GM23338 (cell line): ENCODE measurements around the gene FMN2. TPM values are rescaled to one million over a fixed set of nuclear protein-coding genes. Genes with fewer than 3 reads are reported as not detected.

ENCODE experiments used
- ATAC-seq: fragments of 200-7000 bp; cut with Tn5 transposase; 3 replicates; pipeline ENCODE4 v1.9.1; 2020
- DNase-seq: peaks from one replicate; pipeline ENCODE4 v3.0.0-alpha.2; 2015; ENCODE audit warnings: low spot score
- H2AFZ ChIP-seq: fragments of 200-600 bp; sonication (generic); 2 replicates; pipeline ENCODE4 v1.8.0; 2016; ENCODE audit warnings: antibody characterized with exemption, mild to moderate bottlenecking, moderate library complexity
- H3F3A ChIP-seq: fragments of 200-600 bp; sonication (generic); replicated peaks from 2 replicates; pipeline ENCODE4 v1.8.0; 2017; ENCODE audit warnings: antibody characterized with exemption, mixed run types, low read depth
- H3K27ac ChIP-seq: fragments of 200-600 bp; sonication (generic); 2 replicates; pipeline ENCODE4 v1.6.1; 2016; ENCODE audit warnings: low read depth
- H3K27me3 ChIP-seq: fragments of 200-600 bp; sonication (generic); 2 replicates; pipeline ENCODE4 v1.8.0; 2016; ENCODE audit warnings: mild to moderate bottlenecking, mixed run types, moderate library complexity; ENCODE audit not compliant: insufficient read depth
- H3K36me3 ChIP-seq: fragments of 200-600 bp; sonication (generic); 2 replicates; pipeline ENCODE4 v1.8.0; 2016; ENCODE audit warnings: mild to moderate bottlenecking; ENCODE audit not compliant: insufficient read depth
- H3K4me1 ChIP-seq: fragments of 200-600 bp; sonication (generic); 2 replicates; pipeline ENCODE4 v1.8.0; 2016; ENCODE audit warnings: mild to moderate bottlenecking, moderate library complexity; ENCODE audit not compliant: insufficient read depth
- H3K4me2 ChIP-seq: fragments of 200-600 bp; sonication (generic); 2 replicates; pipeline ENCODE4 v1.7.1; 2017; ENCODE audit warnings: mixed run types
- H3K4me3 ChIP-seq: fragments of 200-600 bp; sonication (generic); 2 replicates; pipeline ENCODE4 v1.6.1; 2016; ENCODE audit warnings: mixed run types
- H3K79me2 ChIP-seq: fragments of 200-600 bp; sonication (generic); replicated peaks from 2 replicates; pipeline ENCODE4 v1.8.0; 2017; ENCODE audit warnings: mild to moderate bottlenecking; ENCODE audit not compliant: insufficient read depth
- H3K9me2 ChIP-seq: fragments of 200-600 bp; sonication (generic); 2 replicates; pipeline ENCODE4 v1.8.0; 2017; ENCODE audit not compliant: insufficient read depth
- H4K20me1 ChIP-seq: fragments of 200-600 bp; sonication (generic); replicated peaks from 2 replicates; pipeline ENCODE4 v1.8.0; 2017; ENCODE audit warnings: mild to moderate bottlenecking; ENCODE audit not compliant: insufficient read depth
- H3K27ac Mint-ChIP-seq: 2 replicates; pipeline ENCODE4 v1.8.0; 2020; ENCODE audit warnings: inconsistent platforms, mild to moderate bottlenecking, moderate library complexity, mixed read lengths
- H3K27me3 Mint-ChIP-seq: 3 replicates; pipeline ENCODE4 v1.8.0; 2022; ENCODE audit warnings: low read depth, mild to moderate bottlenecking, moderate library complexity, mixed read lengths, inconsistent platforms; ENCODE audit not compliant: insufficient read depth, poor library complexity
- H3K36me3 Mint-ChIP-seq: 3 replicates; pipeline ENCODE4 v1.8.0; 2021; ENCODE audit warnings: low read depth, mild to moderate bottlenecking, inconsistent platforms, moderate library complexity, mixed read lengths
- H3K4me1 Mint-ChIP-seq: 3 replicates; pipeline ENCODE4 v1.8.0; 2020; ENCODE audit warnings: mild to moderate bottlenecking, inconsistent platforms, mixed read lengths
- H3K4me3 Mint-ChIP-seq: 3 replicates; pipeline ENCODE4 v1.8.0; 2021; ENCODE audit warnings: moderate library complexity, mild to moderate bottlenecking, inconsistent platforms, mixed read lengths
- H3K9me3 Mint-ChIP-seq: 3 replicates; pipeline ENCODE4 v1.8.0; 2020; ENCODE audit warnings: moderate library complexity, mild to moderate bottlenecking, inconsistent platforms, mixed read lengths
- CREB1 ChIP-seq: fragments of 250-450 bp; sonication (Bioruptor Pico); IDR thresholded peaks from 2 replicates; pipeline ENCODE4 v1.5.0; 2020; ENCODE audit warnings: low read depth, mild to moderate bottlenecking, moderate library complexity
- EZH2 ChIP-seq: fragments of 200-600 bp; sonication (generic); IDR thresholded peaks from one replicate; pipeline ENCODE4 v1.8.0; 2017; ENCODE audit warnings: antibody characterized with exemption, mild to moderate bottlenecking, low read depth; ENCODE audit not compliant: unreplicated experiment
- EZH2phosphoT487 ChIP-seq: fragments of 200-600 bp; sonication (generic); IDR thresholded peaks from one replicate; pipeline ENCODE4 v1.8.1; 2018; ENCODE audit warnings: antibody characterized with exemption; ENCODE audit not compliant: unreplicated experiment
- JUNB ChIP-seq: IDR thresholded peaks from one replicate; pipeline ENCODE4 v1.6.1; 2016; ENCODE audit warnings: antibody characterized with exemption; ENCODE audit not compliant: unreplicated experiment
- NANOG ChIP-seq: IDR thresholded peaks from 2 replicates; pipeline ENCODE4 v1.6.1; 2016; ENCODE audit warnings: antibody characterized with exemption, borderline replicate concordance
- POLR2AphosphoS5 ChIP-seq: IDR thresholded peaks from 2 replicates; pipeline ENCODE4 v1.6.1; 2016; ENCODE audit warnings: antibody characterized with exemption, low read depth
- STAT1 ChIP-seq: IDR thresholded peaks from one replicate; pipeline ENCODE4 v1.6.1; 2016; ENCODE audit warnings: antibody characterized with exemption; ENCODE audit not compliant: unreplicated experiment
- ZNF114 ChIP-seq: fragments of 250-450 bp; sonication (Bioruptor Pico); IDR thresholded peaks from 2 replicates; pipeline ENCODE4 v1.5.0; 2020; ENCODE audit warnings: mild to moderate bottlenecking, moderate library complexity
- ZNF331 ChIP-seq: fragments of 250-450 bp; sonication (Bioruptor Pico); IDR thresholded peaks from 2 replicates; pipeline ENCODE4 v1.5.0; 2020; ENCODE audit warnings: low read depth, mild to moderate bottlenecking, moderate library complexity
- polyA plus RNA-seq: library from polyadenylated mRNA; unstranded; fragments of >200 nt; fragmentation: Nextera tagmentation; extraction: Ambion mirVana; gene quantifications from 2 replicates; pipeline ENCODE4 v1.2.1, GENCODE V29; 2016
- total RNA-seq: library from RNA; depleted of rRNA; stranded (reverse); fragments of >200 nt; shearing (Covaris generic); gene quantifications from 2 replicates; pipeline ENCODE4 v1.2.3, GENCODE V29; 2014
- TF ChIP-seq, protein P1 (sequence below): fragments of 250-450 bp; sonication (Bioruptor Pico); IDR thresholded peaks from 2 replicates; pipeline ENCODE4 v1.5.0; 2020; ENCODE audit warnings: mild to moderate bottlenecking, moderate library complexity
- TF ChIP-seq, protein P2 (sequence below): IDR thresholded peaks from 2 replicates; pipeline ENCODE4 v1.6.1; 2016; ENCODE audit warnings: antibody characterized with exemption
- TF ChIP-seq, protein P3 (sequence below): IDR thresholded peaks from one replicate; pipeline ENCODE4 v1.6.1; 2018; ENCODE audit warnings: antibody characterized with exemption; ENCODE audit not compliant: unreplicated experiment
- TF ChIP-seq, protein P4 (sequence below), 2 experiments: fragments of 200-600 bp in 1 of 2; sonication (generic) in 1 of 2; conservative IDR thresholded peaks; 2 replicates each; pipeline versions ENCODE4 v1.5.1 to v1.6.1; 2016 to 2017; ENCODE audit warnings: antibody characterized with exemption in 2 of 2, low read depth in 2 of 2, mild to moderate bottlenecking in 2 of 2, moderate library complexity in 1 of 2

FMN2 gene
- total and polyA plus RNA-seq, 2 experiments from 2014 or later, result 1.5 to 2.5 TPM

DNA sequence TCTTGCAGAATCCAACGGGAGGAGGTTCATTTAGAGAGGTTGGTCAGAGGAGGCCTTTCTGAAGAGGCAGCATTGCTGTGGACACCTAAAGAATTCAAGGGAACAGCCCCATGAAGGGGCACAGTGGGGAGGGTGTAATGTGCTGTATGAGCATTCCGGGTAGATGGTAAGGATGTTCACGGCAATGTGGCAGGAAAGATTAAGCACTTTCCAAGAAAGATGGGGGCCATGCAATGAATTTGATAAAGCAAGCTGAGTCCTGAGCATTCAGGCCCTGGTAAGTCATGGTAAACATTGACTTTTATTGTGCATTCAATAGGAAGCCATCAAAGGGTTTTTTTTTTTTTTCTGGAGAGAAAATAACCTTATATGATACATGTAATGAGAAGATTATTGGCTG is 353.7 kb downstream of the FMN2 start:
- no peaks in the 10 kb centered on the region for H3K9me3 Mint-ChIP-seq
- H3K4me3 Mint-ChIP-seq, result no peak overlapping the region
- H3K36me3 Mint-ChIP-seq, result no peaks in the 10 kb centered on the region

More for the DNA sequence above, 353.7 kb downstream of the FMN2 start:
- H3K36me3 ChIP-seq, result no peaks in the 10 kb centered on the region
- no peak overlapping the region for H2AFZ ChIP-seq
- H3K27me3 ChIP-seq, result no peaks in the 10 kb centered on the region
- Mint-ChIP-seq H3K4me1 (no peaks in the 10 kb centered on the region), H3K27ac (no peak overlapping the region), H3K27me3 (no peaks in the 10 kb centered on the region)
- no peaks in the 10 kb centered on the region for H3F3A ChIP-seq
- no peak for DNase-seq
- no peak overlapping the region for H3K27ac ChIP-seq
- H3K4me3 ChIP-seq, result no peak overlapping the region
- no peak for ATAC-seq
- H3K4me2 ChIP-seq, result no peak overlapping the region
- no peaks in the 10 kb centered on the region for H3K4me1 ChIP-seq
- H3K79me2 ChIP-seq, result no peaks in the 10 kb centered on the region
- no peaks in the 10 kb centered on the region for H4K20me1 ChIP-seq
- no peaks in the 10 kb centered on the region for H3K9me2 ChIP-seq
- TF ChIP-seq CREB1 (CRISPR knock-in tag), result no peak
- no peak for TF ChIP-seq STAT1
- TF ChIP-seq POLR2AphosphoS5, result no peak
- TF ChIP-seq JUNB, result no peak
- TF ChIP-seq, protein P1, sequence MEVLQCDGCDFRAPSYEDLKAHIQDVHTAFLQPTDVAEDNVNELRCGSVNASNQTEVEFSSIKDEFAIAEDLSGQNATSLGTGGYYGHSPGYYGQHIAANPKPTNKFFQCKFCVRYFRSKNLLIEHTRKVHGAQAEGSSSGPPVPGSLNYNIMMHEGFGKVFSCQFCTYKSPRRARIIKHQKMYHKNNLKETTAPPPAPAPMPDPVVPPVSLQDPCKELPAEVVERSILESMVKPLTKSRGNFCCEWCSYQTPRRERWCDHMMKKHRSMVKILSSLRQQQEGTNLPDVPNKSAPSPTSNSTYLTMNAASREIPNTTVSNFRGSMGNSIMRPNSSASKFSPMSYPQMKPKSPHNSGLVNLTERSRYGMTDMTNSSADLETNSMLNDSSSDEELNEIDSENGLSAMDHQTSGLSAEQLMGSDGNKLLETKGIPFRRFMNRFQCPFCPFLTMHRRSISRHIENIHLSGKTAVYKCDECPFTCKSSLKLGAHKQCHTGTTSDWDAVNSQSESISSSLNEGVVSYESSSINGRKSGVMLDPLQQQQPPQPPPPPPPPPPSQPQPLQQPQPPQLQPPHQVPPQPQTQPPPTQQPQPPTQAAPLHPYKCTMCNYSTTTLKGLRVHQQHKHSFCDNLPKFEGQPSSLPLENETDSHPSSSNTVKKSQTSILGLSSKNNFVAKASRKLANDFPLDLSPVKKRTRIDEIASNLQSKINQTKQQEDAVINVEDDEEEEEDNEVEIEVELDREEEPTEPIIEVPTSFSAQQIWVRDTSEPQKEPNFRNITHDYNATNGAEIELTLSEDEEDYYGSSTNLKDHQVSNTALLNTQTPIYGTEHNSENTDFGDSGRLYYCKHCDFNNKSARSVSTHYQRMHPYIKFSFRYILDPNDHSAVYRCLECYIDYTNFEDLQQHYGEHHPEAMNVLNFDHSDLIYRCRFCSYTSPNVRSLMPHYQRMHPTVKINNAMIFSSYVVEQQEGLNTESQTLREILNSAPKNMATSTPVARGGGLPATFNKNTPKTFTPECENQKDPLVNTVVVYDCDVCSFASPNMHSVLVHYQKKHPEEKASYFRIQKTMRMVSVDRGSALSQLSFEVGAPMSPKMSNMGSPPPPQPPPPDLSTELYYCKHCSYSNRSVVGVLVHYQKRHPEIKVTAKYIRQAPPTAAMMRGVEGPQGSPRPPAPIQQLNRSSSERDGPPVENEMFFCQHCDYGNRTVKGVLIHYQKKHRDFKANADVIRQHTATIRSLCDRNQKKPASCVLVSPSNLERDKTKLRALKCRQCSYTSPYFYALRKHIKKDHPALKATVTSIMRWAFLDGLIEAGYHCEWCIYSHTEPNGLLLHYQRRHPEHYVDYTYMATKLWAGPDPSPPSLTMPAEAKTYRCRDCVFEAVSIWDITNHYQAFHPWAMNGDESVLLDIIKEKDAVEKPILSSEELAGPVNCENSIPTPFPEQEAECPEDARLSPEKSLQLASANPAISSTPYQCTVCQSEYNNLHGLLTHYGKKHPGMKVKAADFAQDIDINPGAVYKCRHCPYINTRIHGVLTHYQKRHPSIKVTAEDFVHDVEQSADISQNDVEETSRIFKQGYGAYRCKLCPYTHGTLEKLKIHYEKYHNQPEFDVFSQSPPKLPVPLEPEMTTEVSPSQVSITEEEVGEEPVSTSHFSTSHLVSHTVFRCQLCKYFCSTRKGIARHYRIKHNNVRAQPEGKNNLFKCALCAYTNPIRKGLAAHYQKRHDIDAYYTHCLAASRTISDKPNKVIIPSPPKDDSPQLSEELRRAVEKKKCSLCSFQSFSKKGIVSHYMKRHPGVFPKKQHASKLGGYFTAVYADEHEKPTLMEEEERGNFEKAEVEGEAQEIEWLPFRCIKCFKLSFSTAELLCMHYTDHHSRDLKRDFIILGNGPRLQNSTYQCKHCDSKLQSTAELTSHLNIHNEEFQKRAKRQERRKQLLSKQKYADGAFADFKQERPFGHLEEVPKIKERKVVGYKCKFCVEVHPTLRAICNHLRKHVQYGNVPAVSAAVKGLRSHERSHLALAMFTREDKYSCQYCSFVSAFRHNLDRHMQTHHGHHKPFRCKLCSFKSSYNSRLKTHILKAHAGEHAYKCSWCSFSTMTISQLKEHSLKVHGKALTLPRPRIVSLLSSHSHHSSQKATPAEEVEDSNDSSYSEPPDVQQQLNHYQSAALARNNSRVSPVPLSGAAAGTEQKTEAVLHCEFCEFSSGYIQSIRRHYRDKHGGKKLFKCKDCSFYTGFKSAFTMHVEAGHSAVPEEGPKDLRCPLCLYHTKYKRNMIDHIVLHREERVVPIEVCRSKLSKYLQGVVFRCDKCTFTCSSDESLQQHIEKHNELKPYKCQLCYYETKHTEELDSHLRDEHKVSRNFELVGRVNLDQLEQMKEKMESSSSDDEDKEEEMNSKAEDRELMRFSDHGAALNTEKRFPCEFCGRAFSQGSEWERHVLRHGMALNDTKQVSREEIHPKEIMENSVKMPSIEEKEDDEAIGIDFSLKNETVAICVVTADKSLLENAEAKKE (CRISPR knock-in tag), result no peak
- TF ChIP-seq, protein P2, sequence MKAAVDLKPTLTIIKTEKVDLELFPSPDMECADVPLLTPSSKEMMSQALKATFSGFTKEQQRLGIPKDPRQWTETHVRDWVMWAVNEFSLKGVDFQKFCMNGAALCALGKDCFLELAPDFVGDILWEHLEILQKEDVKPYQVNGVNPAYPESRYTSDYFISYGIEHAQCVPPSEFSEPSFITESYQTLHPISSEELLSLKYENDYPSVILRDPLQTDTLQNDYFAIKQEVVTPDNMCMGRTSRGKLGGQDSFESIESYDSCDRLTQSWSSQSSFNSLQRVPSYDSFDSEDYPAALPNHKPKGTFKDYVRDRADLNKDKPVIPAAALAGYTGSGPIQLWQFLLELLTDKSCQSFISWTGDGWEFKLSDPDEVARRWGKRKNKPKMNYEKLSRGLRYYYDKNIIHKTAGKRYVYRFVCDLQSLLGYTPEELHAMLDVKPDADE, result no peak
- TF ChIP-seq, protein P3, sequence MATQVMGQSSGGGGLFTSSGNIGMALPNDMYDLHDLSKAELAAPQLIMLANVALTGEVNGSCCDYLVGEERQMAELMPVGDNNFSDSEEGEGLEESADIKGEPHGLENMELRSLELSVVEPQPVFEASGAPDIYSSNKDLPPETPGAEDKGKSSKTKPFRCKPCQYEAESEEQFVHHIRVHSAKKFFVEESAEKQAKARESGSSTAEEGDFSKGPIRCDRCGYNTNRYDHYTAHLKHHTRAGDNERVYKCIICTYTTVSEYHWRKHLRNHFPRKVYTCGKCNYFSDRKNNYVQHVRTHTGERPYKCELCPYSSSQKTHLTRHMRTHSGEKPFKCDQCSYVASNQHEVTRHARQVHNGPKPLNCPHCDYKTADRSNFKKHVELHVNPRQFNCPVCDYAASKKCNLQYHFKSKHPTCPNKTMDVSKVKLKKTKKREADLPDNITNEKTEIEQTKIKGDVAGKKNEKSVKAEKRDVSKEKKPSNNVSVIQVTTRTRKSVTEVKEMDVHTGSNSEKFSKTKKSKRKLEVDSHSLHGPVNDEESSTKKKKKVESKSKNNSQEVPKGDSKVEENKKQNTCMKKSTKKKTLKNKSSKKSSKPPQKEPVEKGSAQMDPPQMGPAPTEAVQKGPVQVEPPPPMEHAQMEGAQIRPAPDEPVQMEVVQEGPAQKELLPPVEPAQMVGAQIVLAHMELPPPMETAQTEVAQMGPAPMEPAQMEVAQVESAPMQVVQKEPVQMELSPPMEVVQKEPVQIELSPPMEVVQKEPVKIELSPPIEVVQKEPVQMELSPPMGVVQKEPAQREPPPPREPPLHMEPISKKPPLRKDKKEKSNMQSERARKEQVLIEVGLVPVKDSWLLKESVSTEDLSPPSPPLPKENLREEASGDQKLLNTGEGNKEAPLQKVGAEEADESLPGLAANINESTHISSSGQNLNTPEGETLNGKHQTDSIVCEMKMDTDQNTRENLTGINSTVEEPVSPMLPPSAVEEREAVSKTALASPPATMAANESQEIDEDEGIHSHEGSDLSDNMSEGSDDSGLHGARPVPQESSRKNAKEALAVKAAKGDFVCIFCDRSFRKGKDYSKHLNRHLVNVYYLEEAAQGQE, result no peak
- no peak for TF ChIP-seq EZH2
- TF ChIP-seq NANOG, result no peak
- TF ChIP-seq ZNF331 (CRISPR knock-in tag), result no peak
- TF ChIP-seq ZNF114 (CRISPR knock-in tag), result no peak
- TF ChIP-seq, protein P4, sequence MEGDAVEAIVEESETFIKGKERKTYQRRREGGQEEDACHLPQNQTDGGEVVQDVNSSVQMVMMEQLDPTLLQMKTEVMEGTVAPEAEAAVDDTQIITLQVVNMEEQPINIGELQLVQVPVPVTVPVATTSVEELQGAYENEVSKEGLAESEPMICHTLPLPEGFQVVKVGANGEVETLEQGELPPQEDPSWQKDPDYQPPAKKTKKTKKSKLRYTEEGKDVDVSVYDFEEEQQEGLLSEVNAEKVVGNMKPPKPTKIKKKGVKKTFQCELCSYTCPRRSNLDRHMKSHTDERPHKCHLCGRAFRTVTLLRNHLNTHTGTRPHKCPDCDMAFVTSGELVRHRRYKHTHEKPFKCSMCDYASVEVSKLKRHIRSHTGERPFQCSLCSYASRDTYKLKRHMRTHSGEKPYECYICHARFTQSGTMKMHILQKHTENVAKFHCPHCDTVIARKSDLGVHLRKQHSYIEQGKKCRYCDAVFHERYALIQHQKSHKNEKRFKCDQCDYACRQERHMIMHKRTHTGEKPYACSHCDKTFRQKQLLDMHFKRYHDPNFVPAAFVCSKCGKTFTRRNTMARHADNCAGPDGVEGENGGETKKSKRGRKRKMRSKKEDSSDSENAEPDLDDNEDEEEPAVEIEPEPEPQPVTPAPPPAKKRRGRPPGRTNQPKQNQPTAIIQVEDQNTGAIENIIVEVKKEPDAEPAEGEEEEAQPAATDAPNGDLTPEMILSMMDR (conservative IDR thresholded peaks at IDR 0.05; ENCODE audit: low read depth in 2 of 2), result no peak
- TF ChIP-seq EZH2phosphoT487, result no peak
